OCI-LY1 (cell line): ENCODE data around the gene FRAS1.

Experiments used
- H2AFZ ChIP-seq: fragments of 200-600 bp; sonication (generic), shearing (Covaris generic); 2 replicates; pipeline ENCODE4 v1.6.0; 2014; ENCODE audit warnings: antibody characterized with exemption, mild to moderate bottlenecking, low read length
- H3F3A ChIP-seq: fragments of 200-600 bp; sonication (generic), shearing (Covaris generic); 2 replicates; pipeline ENCODE4 v1.6.0; 2014; ENCODE audit warnings: mild to moderate bottlenecking, antibody characterized with exemption, low read length, moderate library complexity; ENCODE audit not compliant: insufficient read depth
- H3K27ac ChIP-seq: fragments of 200-600 bp; sonication (generic); 2 replicates; pipeline ENCODE4 v1.5.1; 2014; ENCODE audit warnings: low read length, mixed run types, mild to moderate bottlenecking, low read depth; ENCODE audit not compliant: poor library complexity, severe bottlenecking
- H3K27me3 ChIP-seq: fragments of 200-600 bp; sonication (generic); 2 replicates; pipeline ENCODE4 v1.6.0; 2014; ENCODE audit warnings: antibody characterized with exemption, mild to moderate bottlenecking, low read length, moderate library complexity; ENCODE audit not compliant: insufficient read depth
- H3K36me3 ChIP-seq: fragments of 200-600 bp; sonication (generic); 2 replicates; pipeline ENCODE4 v1.6.1; 2014; ENCODE audit warnings: mild to moderate bottlenecking, antibody characterized with exemption, low read length, moderate library complexity, mixed read lengths; ENCODE audit not compliant: insufficient read depth
- H3K4me1 ChIP-seq: fragments of 200-600 bp; sonication (generic); 2 replicates; pipeline ENCODE4 v1.5.1; 2014; ENCODE audit warnings: mild to moderate bottlenecking, low read length, moderate library complexity; ENCODE audit not compliant: insufficient read depth, severe bottlenecking
- H3K4me2 ChIP-seq: fragments of 200-600 bp; sonication (generic), shearing (Covaris generic); 2 replicates; pipeline ENCODE4 v1.6.1; 2014; ENCODE audit warnings: low read length
- H3K4me3 ChIP-seq: fragments of 200-600 bp; sonication (generic); 2 replicates; pipeline ENCODE4 v1.5.1; 2014; ENCODE audit warnings: low read length, low read depth, mild to moderate bottlenecking, mixed read lengths; ENCODE audit not compliant: poor library complexity, severe bottlenecking
- H3K79me2 ChIP-seq: fragments of 200-600 bp; shearing (Covaris generic); 2 replicates; pipeline ENCODE4 v1.6.1; 2016; ENCODE audit warnings: mixed run types, low read length, mixed read lengths; ENCODE audit not compliant: insufficient read depth
- H3K9ac ChIP-seq: fragments of 200-600 bp; sonication (generic), shearing (Covaris generic); 2 replicates; pipeline ENCODE4 v1.6.1; 2014; ENCODE audit warnings: mild to moderate bottlenecking, low read length, mixed read lengths
- H3K9me2 ChIP-seq: fragments of 200-600 bp; sonication (generic), shearing (Covaris generic); 2 replicates; pipeline ENCODE4 v1.6.1; 2014; ENCODE audit warnings: low read depth, mild to moderate bottlenecking, low read length, mixed read lengths
- H3K9me3 ChIP-seq: fragments of 200-600 bp; shearing (Covaris generic); 2 replicates; pipeline ENCODE4 v1.6.1; 2014; ENCODE audit warnings: low read length, mixed read lengths
- H4K20me1 ChIP-seq: fragments of 200-600 bp; sonication (generic), shearing (Covaris generic); 2 replicates; pipeline ENCODE4 v1.6.0; 2016; ENCODE audit warnings: mild to moderate bottlenecking, low read length; ENCODE audit not compliant: insufficient read depth
- EZH2 ChIP-seq: fragments of 200-600 bp; sonication (generic), shearing (Covaris generic); IDR thresholded peaks from 2 replicates; pipeline ENCODE4 v1.8.0; 2017; ENCODE audit warnings: borderline replicate concordance, mixed run types, mild to moderate bottlenecking, antibody characterized with exemption, low read length, moderate library complexity, mixed read lengths
- TF ChIP-seq, protein P1 (sequence below): fragments of 200-600 bp; sonication (generic), shearing (Covaris generic); IDR thresholded peaks from 2 replicates; pipeline ENCODE4 v1.5.1; 2017; ENCODE audit warnings: mild to moderate bottlenecking, antibody characterized with exemption, low read length, moderate library complexity, mixed read lengths

Gene FRAS1

DNA sequence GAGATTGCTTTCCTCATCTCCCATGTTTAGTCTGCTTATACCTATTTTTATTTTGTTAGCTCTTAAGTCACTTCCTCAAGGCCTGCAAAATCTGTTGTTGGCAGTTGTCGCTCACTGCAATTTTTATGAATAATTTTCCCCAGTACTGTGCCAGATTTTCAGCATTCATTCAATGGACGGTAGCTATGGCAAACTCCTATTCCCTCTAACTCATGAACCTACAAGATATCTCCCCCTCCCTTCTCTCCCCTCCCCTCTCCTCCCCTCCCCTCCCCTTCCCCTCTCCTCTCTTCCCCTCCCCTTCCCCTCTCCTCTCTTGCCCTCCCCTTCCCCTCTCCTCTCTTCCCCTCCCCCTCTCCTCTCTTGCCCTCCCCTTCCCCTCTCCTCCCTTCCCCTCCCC is 160.4 kb downstream of the FRAS1 start:
- no peaks in the 10 kb centered on the region for H3K4me1 ChIP-seq
- TF ChIP-seq, protein P1, sequence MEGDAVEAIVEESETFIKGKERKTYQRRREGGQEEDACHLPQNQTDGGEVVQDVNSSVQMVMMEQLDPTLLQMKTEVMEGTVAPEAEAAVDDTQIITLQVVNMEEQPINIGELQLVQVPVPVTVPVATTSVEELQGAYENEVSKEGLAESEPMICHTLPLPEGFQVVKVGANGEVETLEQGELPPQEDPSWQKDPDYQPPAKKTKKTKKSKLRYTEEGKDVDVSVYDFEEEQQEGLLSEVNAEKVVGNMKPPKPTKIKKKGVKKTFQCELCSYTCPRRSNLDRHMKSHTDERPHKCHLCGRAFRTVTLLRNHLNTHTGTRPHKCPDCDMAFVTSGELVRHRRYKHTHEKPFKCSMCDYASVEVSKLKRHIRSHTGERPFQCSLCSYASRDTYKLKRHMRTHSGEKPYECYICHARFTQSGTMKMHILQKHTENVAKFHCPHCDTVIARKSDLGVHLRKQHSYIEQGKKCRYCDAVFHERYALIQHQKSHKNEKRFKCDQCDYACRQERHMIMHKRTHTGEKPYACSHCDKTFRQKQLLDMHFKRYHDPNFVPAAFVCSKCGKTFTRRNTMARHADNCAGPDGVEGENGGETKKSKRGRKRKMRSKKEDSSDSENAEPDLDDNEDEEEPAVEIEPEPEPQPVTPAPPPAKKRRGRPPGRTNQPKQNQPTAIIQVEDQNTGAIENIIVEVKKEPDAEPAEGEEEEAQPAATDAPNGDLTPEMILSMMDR: no peak
- no peak for TF ChIP-seq EZH2
- H3K36me3 ChIP-seq: no peaks in the 10 kb centered on the region
- H3K9me2 ChIP-seq: no peaks in the 10 kb centered on the region
- H3K79me2 ChIP-seq: no peaks in the 10 kb centered on the region
- H3K4me3 ChIP-seq: no peak overlapping the region
- no peak overlapping the region for H2AFZ ChIP-seq
- no peaks in the 10 kb centered on the region for H3K9me3 ChIP-seq
- no peaks in the 10 kb centered on the region for H3K27me3 ChIP-seq
- H3K27ac ChIP-seq: no peak overlapping the region
- H3F3A ChIP-seq: no peaks in the 10 kb centered on the region
- no peak overlapping the region for H3K4me2 ChIP-seq
- no peaks in the 10 kb centered on the region for H4K20me1 ChIP-seq
- no peak overlapping the region for H3K9ac ChIP-seq

DNA sequence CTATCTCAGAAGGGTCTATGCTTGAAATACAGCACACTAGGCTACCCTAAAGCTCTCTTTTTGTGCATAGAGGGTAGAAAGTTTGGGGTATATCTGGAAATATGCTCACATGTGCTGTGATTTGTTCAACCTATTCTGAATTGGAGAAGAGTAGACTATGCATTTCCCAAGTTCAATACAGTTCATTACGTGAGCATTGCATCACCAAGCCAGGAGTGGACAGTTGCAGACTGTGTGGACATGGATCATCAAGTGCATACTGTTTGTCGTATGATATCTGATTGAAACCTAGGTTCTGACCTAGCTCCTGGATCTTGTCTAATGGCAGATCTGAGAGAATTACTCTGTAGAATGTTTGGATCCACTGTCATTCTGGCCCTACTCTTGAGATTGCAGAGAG is 161.1 kb downstream of the FRAS1 start:
- no peak overlapping the region for H3K4me3 ChIP-seq
- no peak overlapping the region for H3K9ac ChIP-seq
- TF ChIP-seq, protein P1: no peak
- no peak for TF ChIP-seq EZH2
- H3K36me3 ChIP-seq: no peaks in the 10 kb centered on the region
- H2AFZ ChIP-seq: no peak overlapping the region
- no peak overlapping the region for H3K27ac ChIP-seq
- H3K4me1 ChIP-seq: no peaks in the 10 kb centered on the region
- no peaks in the 10 kb centered on the region for H3K9me3 ChIP-seq
- no peaks in the 10 kb centered on the region for H3F3A ChIP-seq
- H3K27me3 ChIP-seq: no peaks in the 10 kb centered on the region
- no peaks in the 10 kb centered on the region for H3K79me2 ChIP-seq
- no peaks in the 10 kb centered on the region for H3K9me2 ChIP-seq
- no peak overlapping the region for H3K4me2 ChIP-seq
- H4K20me1 ChIP-seq: no peaks in the 10 kb centered on the region

DNA sequence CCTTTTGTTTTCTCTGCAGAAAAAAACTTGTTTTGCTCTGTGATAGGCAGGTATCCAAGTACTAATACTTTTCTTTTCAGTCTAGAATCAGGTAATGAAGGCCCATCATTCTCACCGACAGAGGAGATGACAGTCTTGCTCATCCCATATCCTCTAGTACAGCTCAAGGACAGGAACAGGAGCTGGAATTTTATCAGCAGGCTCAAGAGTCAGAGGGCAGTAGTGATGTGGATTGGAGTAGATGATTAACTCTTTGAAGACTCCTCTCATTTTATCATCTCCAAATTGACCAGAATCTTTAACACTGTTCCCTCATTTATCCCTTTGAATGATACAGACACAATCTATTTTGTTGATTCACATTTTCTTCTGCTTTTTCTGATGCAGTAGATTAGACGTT is 162.7 kb downstream of the FRAS1 start:
- Histone ChIP-seq H3K36me3 (no peaks in the 10 kb centered on the region), H3K9me2 (no peaks in the 10 kb centered on the region), H4K20me1 (no peaks in the 10 kb centered on the region), H3F3A (no peaks in the 10 kb centered on the region), H3K79me2 (no peaks in the 10 kb centered on the region), H3K4me3 (no peak overlapping the region), H3K27me3 (no peaks in the 10 kb centered on the region), H3K4me2 (no peak overlapping the region), H3K9ac (no peak overlapping the region), H3K27ac (no peak overlapping the region), H3K4me1 (no peaks in the 10 kb centered on the region), H3K9me3 (no peaks in the 10 kb centered on the region), H2AFZ (no peak overlapping the region)
- no peak for TF ChIP-seq EZH2
- TF ChIP-seq, protein P1: no peak
